Measurements from ENCODE around the gene AK5. TPM values are rescaled to one million over a fixed set of nuclear protein-coding genes. Genes with fewer than 3 reads are reported as not detected.

The AK5 gene
- total RNA-seq, 1 donor from 2014 or later, result 1.8 TPM

DNA sequence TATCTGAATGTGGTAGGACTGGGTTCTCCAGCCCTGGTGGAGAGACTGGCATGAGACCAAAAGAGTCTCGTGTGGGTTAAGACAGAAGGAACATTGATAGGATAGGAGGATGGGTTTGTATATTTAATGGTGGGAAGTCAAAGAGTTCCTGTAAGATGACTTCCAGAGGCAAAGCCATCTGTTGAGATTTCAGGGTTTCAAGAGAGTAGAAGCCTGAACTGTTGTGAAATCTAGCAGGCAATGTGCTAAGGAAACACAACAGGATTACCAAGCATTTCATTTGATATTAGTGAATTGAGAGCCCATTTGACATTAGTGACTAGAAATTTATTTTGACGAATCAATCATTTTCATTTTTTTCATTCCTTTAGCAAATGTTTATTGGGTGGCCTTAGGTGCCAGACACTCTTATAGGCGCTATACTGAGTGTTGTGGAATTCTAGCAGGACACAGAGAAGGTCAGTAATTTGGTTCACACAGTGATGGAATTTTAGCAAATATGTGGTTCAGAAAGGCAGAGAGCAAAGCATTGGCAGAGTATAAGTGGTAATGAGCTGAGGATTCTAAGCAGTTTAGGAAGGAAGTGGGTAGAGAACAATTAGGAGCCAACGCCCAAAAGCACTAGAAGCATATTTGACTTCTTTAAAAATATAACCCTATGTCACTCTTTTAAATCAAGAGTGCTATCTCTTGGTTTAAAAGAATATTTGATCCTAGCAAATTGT is 149.3 kb downstream of the AK5 start:
- DNase-seq (ENCODE audit: low read depth), result no peak
- no peak overlapping the region for H3K4me3 ChIP-seq (ENCODE audit: low read depth, low read length)
- no peaks in the 10 kb centered on the region for H3K27me3 ChIP-seq (ENCODE audit: control insufficient read depth, insufficient read depth, low read length)
- H3K36me3 ChIP-seq (ENCODE audit: control insufficient read depth, insufficient read depth, low read length), result no peaks in the 10 kb centered on the region
- TF ChIP-seq, protein P1, sequence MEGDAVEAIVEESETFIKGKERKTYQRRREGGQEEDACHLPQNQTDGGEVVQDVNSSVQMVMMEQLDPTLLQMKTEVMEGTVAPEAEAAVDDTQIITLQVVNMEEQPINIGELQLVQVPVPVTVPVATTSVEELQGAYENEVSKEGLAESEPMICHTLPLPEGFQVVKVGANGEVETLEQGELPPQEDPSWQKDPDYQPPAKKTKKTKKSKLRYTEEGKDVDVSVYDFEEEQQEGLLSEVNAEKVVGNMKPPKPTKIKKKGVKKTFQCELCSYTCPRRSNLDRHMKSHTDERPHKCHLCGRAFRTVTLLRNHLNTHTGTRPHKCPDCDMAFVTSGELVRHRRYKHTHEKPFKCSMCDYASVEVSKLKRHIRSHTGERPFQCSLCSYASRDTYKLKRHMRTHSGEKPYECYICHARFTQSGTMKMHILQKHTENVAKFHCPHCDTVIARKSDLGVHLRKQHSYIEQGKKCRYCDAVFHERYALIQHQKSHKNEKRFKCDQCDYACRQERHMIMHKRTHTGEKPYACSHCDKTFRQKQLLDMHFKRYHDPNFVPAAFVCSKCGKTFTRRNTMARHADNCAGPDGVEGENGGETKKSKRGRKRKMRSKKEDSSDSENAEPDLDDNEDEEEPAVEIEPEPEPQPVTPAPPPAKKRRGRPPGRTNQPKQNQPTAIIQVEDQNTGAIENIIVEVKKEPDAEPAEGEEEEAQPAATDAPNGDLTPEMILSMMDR (IDR thresholded peaks at IDR 0.05; ENCODE audit: insufficient read depth, low read length, poor library complexity, severe bottlenecking), result no peak

DNA sequence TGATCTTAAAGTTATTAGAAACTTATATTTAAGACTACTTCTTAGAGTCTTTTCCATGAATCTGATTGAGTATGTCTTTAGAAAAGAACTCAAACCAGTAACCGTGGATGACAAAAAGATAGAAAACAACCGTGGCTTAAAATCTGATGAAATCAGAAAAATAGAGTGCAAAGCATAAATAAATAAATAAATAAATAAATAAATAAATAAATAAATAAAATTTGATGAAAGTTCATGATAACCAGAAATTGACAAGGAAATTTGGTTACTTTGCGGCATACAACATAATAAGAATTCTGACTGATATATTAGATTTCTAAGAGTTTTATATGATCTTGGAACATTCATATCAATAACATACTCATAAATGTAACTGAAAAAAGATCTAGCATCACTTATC is 152.1 kb downstream of the AK5 start:
- H3K4me3 ChIP-seq (ENCODE audit: low read depth, low read length), result no peak overlapping the region
- TF ChIP-seq, protein P1 (IDR thresholded peaks at IDR 0.05; ENCODE audit: insufficient read depth, low read length, poor library complexity, severe bottlenecking), result no peak
- no peaks in the 10 kb centered on the region for H3K27me3 ChIP-seq (ENCODE audit: control insufficient read depth, insufficient read depth, low read length)
- no peaks in the 10 kb centered on the region for H3K36me3 ChIP-seq (ENCODE audit: control insufficient read depth, insufficient read depth, low read length)
- no peak for DNase-seq (ENCODE audit: low read depth)

DNA sequence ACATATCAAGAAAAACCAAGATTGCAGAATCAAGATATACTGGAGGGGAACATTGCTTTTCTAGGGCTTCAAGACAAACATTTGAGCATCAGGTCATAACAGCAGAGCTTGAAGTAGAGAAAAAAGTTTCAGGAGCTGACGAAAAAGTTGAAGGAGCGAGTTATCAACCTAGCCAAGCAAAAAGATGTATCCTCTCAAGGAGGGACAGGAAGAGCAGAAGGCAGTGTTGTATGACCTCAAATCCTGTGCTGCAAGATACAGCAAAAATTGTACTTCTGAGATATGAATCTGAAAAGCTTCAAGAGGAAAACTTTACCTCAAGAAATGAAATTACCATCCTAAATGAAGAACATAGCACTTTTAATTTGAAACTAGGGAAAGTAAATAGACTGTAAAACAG is 153.1 kb downstream of the AK5 start:
- Histone ChIP-seq H3K4me3 (ENCODE audit: low read depth, low read length) (no peak overlapping the region), H3K27me3 (ENCODE audit: control insufficient read depth, insufficient read depth, low read length) (no peaks in the 10 kb centered on the region), H3K36me3 (ENCODE audit: control insufficient read depth, insufficient read depth, low read length) (no peaks in the 10 kb centered on the region)
- TF ChIP-seq, protein P1 (IDR thresholded peaks at IDR 0.05; ENCODE audit: insufficient read depth, low read length, poor library complexity, severe bottlenecking), result no peak
- no peak for DNase-seq (ENCODE audit: low read depth)

DNA sequence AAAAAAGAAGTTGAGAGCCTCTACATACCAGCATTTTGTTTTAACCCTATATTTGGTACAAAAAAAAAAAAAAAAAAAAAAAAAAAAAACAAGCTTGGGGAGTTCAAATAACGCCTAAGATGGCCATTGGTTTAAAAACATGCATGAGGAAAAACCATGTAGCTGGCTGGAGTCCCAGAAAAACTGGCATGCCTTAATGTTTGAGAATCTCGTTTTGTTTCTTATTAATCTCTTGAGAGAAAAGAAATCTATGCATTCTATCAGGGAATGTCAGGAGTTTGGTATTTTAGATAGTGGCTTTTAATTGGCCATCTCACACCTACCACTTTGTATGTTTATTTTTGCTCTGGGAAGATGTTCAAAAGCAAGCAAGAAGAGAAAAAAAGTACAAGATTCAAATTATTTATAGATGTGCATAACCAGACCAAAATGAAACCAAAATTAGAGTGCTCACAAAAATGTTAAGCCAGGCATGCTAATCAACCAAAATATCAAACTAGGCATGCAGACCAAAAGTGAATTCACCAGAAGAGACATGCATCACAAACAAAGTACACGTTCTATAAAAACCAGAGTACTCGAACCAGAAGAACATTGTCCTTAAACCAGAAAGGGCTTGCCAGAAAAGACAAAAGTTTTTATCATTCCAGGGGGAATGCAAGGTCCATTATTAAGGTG is 156.6 kb downstream of the AK5 start:
- no peaks in the 10 kb centered on the region for H3K36me3 ChIP-seq (ENCODE audit: control insufficient read depth, insufficient read depth, low read length)
- no peaks in the 10 kb centered on the region for H3K27me3 ChIP-seq (ENCODE audit: control insufficient read depth, insufficient read depth, low read length)
- TF ChIP-seq, protein P1 (IDR thresholded peaks at IDR 0.05; ENCODE audit: insufficient read depth, low read length, poor library complexity, severe bottlenecking), result no peak
- DNase-seq (ENCODE audit: low read depth), result no peak
- no peak overlapping the region for H3K4me3 ChIP-seq (ENCODE audit: low read depth, low read length)

DNA sequence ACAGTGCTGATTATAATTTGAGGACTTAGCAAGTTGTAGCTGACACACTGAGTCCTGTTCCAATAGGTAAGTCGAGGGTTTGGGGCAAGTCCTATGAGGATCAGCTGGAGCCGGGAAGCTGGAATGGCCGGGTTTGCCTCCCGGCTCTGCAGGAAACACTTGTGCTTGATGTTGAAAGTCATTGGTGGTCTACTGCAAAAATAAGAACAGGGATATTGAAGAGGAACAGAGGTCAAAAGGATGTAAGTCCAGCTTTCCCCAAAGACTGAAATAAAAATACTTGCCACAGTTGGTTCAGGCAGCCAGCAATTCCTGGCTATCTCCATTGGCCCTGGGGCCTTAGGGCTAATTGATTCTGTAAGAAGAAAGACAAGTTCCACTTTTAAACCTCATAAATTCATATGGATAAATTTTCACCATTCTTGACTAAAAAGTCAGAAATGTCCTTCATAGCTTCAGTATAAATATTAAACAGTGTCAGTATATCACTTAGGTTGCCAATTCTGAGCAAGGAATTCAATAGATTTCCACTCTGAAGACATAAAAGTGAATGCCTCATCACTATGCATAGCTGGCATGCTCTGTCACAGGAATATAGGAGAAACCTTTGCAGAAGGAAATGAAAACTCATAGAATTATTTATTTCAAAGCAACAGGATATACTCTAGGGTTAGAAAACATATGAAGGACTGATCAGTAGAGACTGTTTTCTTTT is 165.2 kb downstream of the AK5 start:
- TF ChIP-seq, protein P1 (IDR thresholded peaks at IDR 0.05; ENCODE audit: insufficient read depth, low read length, poor library complexity, severe bottlenecking), result no peak
- DNase-seq (ENCODE audit: low read depth), result no peak
- Histone ChIP-seq H3K27me3 (ENCODE audit: control insufficient read depth, insufficient read depth, low read length) (no peaks in the 10 kb centered on the region), H3K36me3 (ENCODE audit: control insufficient read depth, insufficient read depth, low read length) (no peaks in the 10 kb centered on the region), H3K4me3 (ENCODE audit: low read depth, low read length) (no peak overlapping the region)

Measured in kidney epithelial cell (primary cell).